Fibroblast of skin of abdomen (primary cell): ENCODE measurements around the gene LGALS7.
A peak's percentile ranks its signal among the peaks of the same experiment; 100 is the strongest.

Experiments used
- DNase-seq: peaks from one replicate; pipeline ENCODE4 v3.0.0-alpha.2; 2013

The LGALS7 gene

DNA sequence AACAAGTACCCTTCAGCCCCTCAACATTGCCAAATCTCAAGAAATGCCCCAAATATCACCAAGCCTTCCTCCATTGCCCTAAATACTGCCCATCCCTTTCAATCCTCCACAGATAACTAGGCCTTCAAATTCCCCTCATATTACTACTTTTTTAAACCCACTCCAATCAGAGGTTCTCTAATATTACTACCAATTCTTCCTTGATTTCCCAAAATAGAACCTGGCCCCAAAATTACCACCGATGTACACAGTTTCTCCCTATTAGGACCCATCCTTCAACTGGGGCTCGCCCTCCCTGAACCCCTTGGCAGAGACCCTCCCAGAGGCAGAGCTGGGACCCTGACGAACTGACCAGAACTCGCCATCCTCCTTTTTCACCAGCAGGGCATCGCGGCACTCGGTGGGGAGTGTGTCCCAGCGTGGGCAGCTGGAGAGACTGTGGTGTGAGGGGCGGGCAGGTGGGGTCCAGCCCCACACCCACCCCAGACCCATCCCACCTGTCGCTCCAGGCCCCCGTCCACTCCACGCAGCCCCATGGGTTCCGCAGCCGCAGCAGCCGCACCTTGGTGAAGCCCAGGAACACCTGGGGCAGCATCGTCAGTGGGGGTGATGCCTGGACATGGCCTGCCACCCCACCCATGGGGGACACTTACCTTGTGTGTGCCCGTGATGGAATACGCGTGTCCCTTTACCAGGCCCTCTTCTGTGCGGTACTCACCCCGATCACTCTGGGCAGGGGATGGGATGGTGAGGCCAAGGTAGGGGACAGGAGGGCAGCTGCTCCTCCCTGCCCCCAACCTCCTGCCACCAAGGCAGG is 35.2 kb downstream of the LGALS7 start:
- no peak for DNase-seq

DNA sequence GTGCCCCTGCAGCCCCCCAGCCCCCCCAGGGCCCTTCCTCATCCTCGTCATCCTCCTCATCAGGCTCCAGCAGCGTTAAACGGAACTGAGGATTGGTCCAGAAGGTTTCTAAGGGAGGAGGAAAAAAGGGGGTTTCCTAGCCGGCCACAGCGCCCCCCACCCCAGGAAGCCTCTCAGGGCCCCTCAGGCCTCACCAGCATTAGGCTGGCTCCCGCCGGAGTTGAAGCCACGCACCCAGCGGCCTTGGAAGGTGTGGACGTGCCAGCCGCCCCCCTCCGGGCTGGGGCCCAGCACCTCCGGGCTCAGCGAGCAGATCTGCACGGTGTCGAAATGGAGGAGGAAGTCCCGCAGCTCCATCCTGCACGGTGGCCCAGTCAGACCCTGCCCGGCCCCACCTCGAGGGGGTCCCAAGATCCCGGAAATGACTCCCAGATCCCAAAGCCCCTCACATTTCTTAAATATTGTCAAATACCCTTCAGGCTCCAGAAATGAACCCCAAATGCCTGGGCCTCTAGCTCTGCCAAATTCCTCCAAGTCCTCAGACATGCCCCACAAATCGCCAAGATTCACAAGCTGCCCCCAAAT is 35.9 kb downstream of the LGALS7 start:
- no peak for DNase-seq

DNA sequence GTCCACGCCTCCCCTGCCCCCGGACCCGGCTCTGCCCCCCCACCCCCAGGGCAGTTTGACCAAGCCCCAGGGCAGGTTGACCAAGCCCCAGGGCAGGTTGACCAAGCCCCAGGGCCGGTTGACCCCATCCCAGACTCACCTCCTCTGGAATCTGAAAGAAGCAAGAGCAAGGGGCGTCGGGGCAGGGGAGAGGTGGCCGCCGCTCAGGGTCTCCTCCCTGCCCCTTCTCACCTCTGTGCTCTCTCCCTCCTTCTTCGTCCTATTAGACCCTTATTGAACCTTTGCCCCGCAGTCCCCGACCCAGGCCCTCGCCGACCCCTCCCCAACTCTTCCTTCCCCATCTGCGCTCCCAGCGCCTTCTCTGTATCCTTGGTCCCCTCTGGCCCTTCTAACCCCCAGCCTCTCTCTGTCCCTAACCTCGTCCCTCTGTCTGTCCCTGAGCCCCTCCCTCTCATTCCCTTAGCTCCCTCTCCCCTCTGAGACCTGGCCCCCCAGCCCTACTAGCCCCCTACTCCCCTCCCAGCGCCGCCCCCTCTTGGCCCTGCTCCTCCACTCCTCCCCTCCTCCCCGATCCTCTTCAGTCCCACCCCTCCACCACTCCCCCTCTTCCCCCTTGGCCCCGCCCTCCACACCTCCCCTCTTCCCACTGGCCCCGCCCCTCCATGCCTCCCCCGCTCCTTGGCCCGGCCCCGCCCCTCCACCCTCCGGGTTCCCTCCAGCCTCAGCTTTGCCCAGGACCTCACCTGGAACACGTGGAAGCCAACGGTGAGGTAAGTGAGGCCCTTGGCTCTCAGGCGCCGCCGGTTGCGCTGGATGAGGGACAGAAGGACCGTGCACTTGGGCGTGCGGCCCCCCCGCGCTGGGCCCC is 36.7 kb downstream of the LGALS7 start:
- DNase-seq: peak; percentile 42

DNA sequence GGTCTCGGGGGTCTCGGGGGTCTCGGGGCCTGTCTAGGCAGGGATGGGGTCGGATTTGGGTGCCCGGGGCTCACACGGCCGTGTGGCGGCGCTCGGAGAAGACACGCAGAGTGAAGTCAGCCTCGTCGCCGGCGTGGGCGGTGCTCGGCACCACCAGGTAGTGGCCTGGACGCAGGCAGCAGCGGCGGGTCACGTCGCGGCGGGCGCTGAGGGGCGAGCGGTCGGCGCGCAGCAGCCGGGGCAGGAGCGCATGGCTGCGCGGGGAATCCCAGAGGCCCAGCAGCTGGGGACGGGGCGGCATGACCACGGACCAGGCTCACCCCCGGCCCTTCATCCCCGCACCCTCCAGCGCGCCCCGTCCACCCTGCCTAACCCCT is 37.3 kb downstream of the LGALS7 start:
- no peak for DNase-seq

DNA sequence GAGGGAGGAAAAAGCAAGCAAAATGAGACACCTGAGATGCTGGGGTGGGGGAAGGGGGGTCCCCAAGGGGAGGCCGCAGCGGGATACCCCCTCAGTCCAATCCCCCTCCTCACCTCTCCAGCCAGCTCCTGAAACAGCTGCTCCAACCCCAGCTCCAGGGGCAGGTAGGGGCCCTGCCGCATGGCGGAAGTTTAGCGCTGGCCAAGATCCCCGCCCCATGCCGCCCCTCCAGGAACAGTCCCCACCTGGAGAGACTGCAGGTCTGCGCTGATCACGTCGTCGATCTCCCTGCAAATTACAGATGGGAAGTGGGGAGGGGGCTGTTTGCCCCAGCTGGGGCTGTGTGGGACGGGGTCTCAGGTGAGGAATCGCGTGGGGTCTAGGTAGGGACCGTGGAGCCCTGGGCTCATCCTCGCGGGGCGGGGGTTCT is 38.0 kb downstream of the LGALS7 start:
- no peak for DNase-seq

DNA sequence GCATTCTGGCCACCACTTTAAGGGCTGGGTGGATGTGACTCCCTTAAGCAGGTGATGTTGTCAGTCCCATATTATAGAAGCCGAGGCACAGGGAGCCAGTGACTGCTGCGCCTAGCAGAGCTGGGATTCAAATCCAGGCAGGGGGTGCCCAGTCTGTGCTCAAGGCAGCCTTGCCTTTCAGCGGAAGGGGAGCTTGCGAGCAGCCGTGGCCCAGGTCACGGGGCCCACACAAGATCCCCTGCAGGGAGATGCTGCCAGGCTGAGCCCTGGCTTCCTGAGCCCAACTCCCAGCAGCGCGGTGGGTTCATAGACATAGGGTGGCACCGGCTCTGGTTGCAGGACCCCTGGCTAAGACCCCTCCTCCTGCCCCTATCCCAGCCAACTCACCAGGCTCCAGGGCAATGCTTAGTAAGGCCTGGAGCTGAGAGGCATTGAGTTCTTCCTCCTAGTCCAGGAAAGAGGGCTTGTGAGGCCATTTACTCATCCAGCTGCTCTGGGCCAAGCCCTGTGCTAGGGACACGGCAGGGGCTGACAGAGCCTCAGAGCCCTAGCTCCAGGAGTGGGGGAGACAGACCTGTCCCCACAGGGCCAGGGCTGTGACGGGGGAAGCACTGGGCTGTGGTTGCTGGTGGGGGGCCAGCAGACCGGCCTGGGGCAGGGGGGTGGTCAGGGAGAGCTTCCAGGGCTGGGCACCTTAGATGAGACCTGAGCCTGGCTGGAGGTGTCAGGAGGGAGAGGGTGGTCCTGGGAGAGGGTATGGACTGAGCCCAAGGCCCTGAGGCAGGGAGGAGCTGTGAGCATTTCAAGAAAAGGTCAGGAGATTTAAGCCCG is 38.7 kb downstream of the LGALS7 start:
- DNase-seq: peak; percentile 25

DNA sequence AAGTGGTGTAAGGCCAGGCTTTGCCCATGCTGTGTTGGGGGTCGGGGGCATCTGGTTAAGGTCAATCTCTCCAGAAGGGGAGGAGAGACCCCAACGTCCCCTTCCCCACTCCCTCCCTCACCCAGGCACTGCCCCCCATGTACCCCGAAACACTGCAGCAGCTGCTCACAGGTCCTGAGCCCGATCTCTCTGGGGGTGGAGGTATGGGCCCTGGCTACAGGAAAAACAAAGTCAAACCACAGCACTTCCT is 39.2 kb downstream of the LGALS7 start:
- DNase-seq: no peak

DNA sequence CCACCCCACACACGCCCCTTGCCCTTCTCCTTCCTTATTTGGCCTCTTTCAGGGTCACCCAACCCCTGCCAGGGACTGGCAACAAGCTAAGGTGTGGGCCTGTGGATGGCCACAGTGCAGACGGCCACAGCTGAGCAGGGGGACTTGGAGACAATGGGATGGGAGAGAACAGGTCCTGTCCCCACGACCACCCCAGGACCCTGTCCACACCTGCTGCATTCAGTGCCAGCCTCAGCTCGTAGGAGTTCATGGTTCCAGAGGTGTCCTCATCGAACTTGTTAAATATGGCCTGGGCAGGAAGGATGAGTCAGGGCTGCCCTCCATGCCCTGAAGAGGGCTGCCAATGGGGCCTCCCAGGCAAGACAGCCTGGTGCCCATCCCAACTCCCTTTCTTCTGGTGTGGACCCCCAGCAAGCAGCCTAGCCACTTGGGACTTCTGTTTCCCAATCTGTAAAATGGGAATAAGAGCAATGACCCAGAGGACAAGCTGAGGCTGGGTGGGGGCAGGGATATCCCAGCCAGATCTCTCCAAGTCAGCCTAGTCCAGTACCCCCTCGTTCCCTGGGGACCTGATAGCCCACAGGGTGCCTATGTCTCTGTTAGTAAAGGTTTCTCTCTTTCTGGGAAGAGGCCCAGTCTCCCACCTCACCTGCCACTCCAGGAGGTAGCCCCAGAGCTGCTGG is 39.7 kb downstream of the LGALS7 start:
- DNase-seq: no peak

DNA sequence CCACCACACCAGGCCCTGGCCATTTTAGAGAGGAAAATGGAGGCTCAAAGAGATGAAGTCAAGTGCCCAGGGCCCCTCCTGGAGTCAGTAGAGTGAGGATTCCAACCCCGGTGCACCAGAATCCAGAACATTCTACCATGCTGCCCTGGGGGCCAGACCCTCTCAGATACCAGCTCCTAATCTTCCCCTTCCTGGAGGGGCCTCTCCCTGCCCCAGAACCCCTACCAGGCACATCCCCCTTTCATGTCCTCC is 40.1 kb downstream of the LGALS7 start:
- DNase-seq: no peak

DNA sequence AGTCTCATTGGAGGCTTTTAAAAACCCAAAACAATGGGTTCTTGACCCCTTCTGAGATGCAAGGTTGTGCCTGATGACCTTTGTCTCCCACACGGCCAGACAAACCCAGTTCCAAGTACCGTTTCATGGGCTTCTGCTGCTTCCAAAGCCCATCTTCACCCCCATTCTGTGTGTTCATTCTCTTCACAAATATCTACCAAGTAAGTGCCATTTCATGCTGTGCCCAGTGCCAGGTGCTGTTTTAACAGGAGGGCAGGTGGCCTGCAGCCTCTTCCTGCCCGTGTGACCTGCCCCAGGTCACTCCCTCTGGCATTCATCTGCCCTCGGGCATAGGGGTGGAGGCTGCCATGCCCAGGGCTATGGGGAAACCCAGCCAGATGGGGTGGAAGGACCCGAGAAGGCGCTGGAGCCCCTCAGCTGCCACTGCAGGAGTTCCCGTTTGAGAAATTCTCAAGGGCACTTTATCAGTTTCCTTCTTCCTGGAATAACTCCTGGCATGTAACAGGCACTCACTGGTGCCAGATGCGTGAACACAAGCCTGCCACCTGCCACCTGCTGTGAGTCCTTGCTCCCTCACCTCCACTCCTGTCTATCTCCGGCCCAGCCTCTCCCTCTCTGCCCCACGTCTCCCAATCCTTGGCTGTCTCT is 41.5 kb downstream of the LGALS7 start:
- no peak for DNase-seq

DNA sequence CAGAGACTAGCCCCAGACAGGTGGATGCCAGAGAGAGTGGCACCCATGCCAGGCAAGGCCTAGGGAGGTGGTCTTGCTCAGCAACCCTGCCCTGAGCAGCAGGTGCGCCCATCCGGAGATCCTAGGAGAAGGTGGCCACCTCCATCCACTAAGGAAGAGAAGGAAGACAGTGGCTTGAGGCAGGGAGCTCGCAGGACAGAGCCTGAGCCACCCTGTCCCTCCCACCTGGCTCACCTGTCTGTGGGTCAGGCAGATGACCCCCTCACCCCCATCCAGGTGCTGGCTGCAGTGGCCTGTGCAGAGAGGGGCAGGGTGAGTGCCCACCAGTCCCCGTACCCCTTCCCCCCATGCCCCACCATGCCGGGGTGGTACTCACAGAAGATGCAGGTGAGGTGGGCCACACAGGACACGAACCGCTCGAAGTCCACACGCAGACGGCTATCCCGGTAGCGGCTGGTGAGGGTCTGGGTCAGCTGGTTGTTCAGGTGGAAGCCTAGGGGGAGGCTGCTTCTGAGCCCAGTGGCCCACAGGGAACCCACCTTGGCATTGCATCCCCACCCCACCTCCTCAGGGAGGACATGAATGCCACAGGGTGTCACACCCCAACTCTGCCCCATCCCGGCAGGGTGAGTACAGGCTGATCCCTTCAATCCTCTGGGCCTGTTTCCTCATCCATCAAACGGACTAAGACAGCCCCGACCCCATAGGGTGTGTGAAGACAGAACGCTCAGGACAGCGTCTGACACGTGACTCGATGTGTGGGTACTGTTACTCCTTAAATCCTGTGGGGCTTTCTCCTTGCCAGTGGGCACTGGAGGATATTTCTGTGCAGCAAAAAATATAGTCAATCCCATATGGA is 42.4 kb downstream of the LGALS7 start:
- no peak for DNase-seq

DNA sequence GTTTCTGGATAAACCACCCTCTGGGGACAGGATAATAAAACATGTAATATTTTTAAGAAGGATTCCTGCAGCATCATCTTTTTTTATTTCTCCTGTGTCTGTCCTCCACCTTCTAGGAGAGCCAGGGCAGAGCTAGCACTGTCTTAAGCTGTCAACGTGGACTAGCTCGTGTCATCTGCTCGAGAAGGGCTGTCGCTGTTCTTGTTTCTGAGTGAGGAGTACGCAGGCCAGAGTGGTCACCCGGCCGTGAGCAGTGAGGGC is 42.9 kb downstream of the LGALS7 start:
- no peak for DNase-seq

DNA sequence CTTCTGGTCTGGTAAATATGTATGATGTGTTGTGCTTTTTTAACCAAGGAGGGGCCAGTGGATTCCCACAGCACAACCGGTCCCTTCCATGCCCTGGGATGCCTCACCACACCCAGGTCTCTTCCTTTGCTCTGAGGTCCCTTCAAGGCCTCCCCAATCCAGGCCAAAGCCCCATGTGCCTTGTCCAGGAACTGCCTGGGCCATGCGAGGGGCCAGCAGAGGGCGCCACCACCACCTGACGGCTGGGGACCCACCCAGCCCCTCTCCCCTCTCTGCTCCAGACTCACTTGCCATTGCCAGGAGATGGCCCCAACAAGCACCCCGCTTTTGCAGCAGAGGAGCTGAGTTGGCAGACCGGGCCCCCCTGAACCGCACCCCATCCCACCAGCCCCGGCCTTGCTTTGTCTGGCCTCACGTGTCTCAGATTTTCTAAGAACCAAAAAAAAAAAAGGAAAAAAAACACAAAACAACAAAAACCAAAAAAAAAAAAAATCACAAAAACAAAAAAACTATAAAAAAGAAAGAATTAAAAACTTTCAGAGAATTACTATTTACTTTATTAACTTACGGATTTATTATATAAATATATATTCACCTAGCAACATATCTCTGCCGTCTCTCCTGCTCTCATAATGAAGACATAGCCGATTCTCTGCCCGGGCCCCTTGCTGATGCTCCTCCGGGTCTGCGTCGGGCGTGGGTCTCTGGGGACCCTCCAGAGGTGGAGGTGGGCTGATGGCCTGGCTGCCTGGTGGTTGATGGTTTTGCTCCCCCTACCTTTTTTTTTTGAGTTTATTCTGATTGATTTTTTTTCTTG is 43.5 kb downstream of the LGALS7 start:
- peak; percentile 49 for DNase-seq

DNA sequence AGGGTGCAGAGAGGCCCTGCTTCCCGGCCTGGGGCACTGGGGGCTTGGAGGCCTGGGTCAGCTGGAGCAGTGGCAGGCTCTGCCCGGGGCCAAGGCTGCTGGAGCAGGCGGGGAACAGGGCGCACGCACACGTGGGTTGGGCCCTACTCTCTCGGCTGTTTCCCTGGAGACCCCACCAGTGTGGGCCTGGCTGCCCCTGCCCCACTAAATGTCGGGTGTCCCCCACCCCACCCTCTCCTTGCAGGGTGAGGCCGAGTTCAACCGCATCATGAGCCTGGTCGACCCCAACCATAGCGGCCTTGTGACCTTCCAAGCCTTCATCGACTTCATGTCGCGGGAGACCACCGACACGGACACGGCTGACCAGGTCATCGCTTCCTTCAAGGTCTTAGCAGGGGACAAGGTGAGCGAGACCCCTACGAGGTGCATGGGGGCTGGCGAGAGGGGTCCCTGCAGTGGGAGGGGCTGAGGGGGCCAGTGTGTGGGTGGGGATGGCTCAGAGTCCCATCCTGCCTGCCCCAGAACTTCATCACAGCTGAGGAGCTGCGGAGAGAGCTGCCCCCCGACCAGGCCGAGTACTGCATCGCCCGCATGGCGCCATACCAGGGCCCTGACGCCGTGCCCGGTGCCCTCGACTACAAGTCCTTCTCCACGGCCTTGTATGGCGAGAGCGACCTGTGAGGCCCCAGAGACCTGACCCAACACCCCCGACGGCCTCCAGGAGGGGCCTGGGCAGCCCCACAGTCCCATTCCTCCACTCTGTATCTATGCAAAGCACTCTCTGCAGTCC is 44.4 kb downstream of the LGALS7 start:
- DNase-seq: no peak

DNA sequence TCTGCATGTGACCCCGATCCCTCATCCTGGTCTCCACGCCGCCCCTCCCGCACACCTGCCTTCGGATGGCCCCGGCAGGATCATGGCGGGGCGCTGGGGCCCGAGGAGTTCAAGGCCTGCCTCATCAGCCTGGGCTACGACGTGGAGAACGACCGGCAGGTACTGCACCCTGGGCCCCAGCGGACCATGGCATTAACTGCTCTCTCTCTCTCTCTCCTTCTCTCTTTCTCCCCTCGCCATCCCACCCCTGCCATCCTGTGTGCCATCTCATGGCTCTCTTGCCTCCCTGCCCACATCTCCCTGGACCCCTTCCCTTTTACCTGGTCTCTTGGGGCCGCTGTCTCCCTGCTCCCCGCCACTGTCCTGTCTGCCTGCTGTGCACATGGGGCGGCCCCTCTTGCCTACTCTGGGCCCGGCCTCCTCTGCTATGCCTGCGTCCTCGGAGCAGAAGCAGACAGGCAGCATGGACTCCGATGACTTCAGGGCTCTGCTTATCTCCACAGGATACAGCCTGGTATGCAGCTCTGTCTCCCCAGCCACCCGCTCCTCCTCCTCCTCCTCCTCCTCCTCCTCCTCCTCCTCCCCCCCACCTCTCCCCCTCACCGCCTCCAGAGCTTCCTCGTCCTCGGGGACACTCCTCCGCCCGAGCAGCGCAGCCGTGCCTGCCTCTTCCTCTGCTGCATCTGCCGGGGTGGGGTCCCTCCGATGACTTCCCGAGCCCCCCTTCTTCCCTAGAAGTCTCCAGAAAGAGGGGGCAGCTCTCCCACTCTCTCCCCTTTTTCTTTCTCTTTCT is 45.3 kb downstream of the LGALS7 start:
- DNase-seq: peak; percentile 17

DNA sequence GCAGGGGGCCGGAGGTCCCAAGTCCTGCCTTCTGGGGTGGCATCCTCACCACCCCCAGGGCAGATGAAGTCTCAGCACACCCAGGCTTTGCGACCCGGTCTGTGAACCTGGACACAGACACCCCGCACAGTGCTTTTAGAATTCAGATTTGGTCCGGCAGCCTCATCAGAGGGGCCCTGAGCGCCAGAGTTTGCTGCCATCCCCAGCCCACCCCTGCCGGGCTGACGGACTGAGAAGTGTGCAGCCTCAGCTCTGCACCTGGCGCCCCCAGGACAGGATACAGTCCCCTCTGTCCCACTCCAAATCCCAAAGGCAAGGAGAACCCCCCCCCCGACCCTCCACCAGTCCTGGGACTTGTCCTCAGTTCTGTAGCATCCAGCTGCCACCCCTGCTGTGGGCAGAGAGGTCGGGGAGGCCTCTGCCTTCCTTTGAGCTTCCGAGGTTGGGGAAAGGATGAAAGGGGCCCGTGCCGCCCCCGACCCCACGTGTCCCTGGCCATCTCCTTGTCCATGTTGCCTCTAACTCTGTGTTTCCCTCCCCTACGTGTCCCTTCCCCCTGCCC is 45.9 kb downstream of the LGALS7 start:
- no peak for DNase-seq

DNA sequence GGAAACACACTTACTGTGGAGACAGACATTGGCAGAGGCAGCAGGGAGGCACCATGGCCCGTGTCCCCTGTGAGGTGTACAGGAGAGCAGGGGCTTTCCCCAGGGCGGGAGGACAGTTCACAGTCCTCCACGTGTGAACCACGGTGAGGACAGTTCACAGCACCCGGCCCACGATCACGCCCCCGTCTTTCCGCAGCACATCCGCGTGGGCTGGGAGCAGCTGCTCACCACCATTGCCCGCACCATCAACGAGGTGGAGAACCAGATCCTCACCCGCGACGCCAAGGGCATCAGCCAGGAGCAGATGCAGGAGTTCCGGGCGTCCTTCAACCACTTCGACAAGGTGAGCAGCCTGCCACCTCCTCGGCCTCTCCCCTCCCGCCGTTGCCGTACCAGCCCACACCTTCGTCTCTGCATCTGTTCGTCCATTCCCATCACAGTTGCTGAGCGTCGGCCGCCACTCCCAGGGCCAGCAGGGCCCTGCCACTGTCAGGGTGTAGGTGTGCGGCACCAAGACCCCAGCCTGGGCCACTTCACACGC is 46.5 kb downstream of the LGALS7 start:
- no peak for DNase-seq

DNA sequence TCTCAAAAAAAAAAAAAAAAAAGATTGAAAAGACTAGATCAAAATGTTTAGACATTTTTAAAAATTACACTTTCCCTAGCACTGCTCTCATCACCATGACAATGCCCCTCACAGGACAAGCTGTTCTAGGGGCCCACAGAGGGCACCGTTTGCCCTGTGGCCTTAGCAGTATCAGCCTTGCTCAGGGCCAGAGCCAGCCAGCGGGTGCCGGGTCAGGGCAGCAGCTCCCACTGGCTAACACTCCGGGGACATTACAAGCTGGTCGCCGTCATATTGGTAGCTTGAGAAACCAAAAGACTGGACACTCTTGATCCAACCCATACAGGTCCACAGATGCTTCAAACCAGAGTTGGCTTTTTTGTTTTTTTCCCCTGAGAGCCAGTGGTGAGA is 47.0 kb downstream of the LGALS7 start:
- DNase-seq: no peak
